Upper lobe of left lung (tissue), 6 donors: Measurements from ENCODE around the gene SLCO1B3. TPM values are rescaled to one million over a fixed set of nuclear protein-coding genes. Genes with fewer than 3 reads are reported as not detected.

Experiments
- ATAC-seq, 2 donors: fragments of 200-7000 bp; cut with Tn5 transposase; one replicate each; pipeline ENCODE4 v1.9.1; 2022; ENCODE audit warnings: mild to moderate bottlenecking in 2 of 2, moderate library complexity in 2 of 2; ENCODE audit not compliant: low FRiP score in 2 of 2
- DNase-seq, 2 donors: peaks; one replicate each; pipeline ENCODE4 v3.0.0-alpha.2; 2019 to 2020
- H3K27ac ChIP-seq, 4 donors: fragments of 200-600 bp; sonication (generic); one replicate each; pipeline ENCODE4 v1.5.1; 2016 to 2019
- H3K27me3 ChIP-seq, 4 donors: fragments of 200-600 bp; sonication (generic); one replicate each; pipeline ENCODE4 v1.5.1; 2017 to 2019
- H3K36me3 ChIP-seq, 4 donors: fragments of 200-600 bp; sonication (generic); one replicate each; pipeline ENCODE4 v1.5.1; 2016 to 2019
- H3K4me1 ChIP-seq, 4 donors: fragments of 200-600 bp; sonication (generic); one replicate each; pipeline ENCODE4 v1.5.1; 2018 to 2019
- H3K4me3 ChIP-seq, 4 donors: fragments of 200-600 bp; sonication (generic); one replicate each; pipeline ENCODE4 v1.5.1; 2017 to 2019; ENCODE audit warnings: mild to moderate bottlenecking in 2 of 4, moderate library complexity in 1 of 4
- H3K9me3 ChIP-seq, 4 donors: fragments of 200-600 bp; sonication (generic); one replicate each; pipeline ENCODE4 v1.5.1; 2018 to 2019
- EP300 ChIP-seq, 4 donors: sonication (generic); formaldehyde crosslinking; IDR thresholded peaks; one replicate each; pipeline ENCODE4 v1.5.1; 2017; ENCODE audit warnings: antibody characterized with exemption in 4 of 4, control low read depth in 2 of 4
- POLR2A ChIP-seq, 4 donors: fragments of 450-650 bp; IDR thresholded peaks; one replicate each; pipeline ENCODE4 v1.5.1; 2016 to 2017; ENCODE audit warnings: antibody characterized with exemption in 4 of 4, mild to moderate bottlenecking in 2 of 4
- POLR2AphosphoS5 ChIP-seq, 2 donors: sonication (generic); formaldehyde crosslinking; IDR thresholded peaks; one replicate each; pipeline ENCODE4 v1.5.1; 2017; ENCODE audit warnings: antibody characterized with exemption in 2 of 2
- WGBS, 2 donors: methylation state at CpG; one replicate each; pipeline ENCODE4 v1.1.5; 2017 to 2018; 5-methylcytosine and 5-hydroxymethylcytosine counted together
- total RNA-seq, 6 donors: library from RNA; depleted of rRNA in 4 of 6; stranded (reverse); fragments of >200 nt in 4 of 6; gene quantifications; one replicate each; pipeline versions ENCODE4 v1.1.0 to v1.2.1, GENCODE V29; 2016 to 2021
- TF ChIP-seq, protein P1 (sequence below), 6 experiments: fragments of 450-650 bp in 4 of 6; fragments of 200-600 bp in 2 of 6; sonication (generic) in 2 of 6; IDR thresholded peaks; one replicate each; pipeline ENCODE4 v1.5.1; 2016 to 2019; ENCODE audit warnings: antibody characterized with exemption in 6 of 6
- donor health status: DM: no; HTN: no; CAD: no; lungs with moderate emphysema.
- donor health status: DM: no; HTN: yes; CAD: no; lungs with severe emphysema.

The SLCO1B3 gene
- total RNA-seq, 6 donors from 2014 or later, result 0.13 to 0.86 (median 0.69) TPM; not detected in 3

DNA sequence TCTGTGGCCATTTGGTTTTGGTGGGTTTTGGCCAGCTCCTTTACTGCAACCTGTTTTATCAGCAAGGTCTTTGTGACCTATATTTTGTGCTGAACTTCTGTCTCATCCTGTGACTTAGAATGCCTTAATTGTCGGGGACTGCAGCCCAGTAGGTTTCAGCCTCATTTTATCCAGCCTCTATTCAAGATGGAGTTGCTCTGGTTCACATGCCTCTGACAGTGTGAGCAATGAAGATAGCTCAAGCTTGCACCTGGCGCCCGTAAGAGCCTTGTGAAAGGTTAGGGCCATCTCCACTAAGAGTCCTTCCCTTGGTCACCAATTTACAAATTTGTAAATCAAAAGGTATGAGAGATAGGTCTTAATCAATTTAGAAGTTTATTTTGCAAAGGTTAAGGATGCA lies 19.4 kb downstream of the SLCO1B3 start:
- 94 to 97% methylated on average over 3 of the region's 3 CpGs for WGBS, 2 donors
- no peak for DNase-seq

DNA sequence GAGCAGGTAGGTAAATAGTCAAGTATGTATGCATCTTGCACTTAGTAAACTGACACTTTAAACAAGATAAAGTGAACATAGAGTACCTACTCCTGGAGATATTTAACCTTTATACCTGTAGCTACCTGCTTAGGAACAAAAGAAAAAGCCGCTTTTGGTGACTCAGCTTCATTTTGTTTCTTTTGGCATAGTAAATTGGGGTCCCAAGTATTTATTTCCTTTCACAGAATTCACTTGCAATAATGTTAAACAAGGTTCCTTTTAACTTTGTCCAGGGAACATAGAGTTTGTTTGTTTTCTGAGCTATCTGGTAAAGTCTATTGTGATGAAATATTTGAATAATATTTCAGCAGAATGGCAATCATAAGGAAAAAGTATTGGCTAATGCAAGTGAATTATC lies 20.0 kb downstream of the SLCO1B3 start:
- ATAC-seq (no peak), DNase-seq (no peak)
- H3K27me3 ChIP-seq, result no peaks in the 10 kb centered on the region
- H3K36me3 ChIP-seq, result no peaks in the 10 kb centered on the region
- H3K4me1 ChIP-seq, result no peaks in the 10 kb centered on the region
- WGBS, 2 donors, result 62 to 76% methylated on average over 1 of the region's 1 CpG
- H3K9me3 ChIP-seq, result no peaks in the 10 kb centered on the region
- no peak overlapping the region for H3K4me3 ChIP-seq
- no peak overlapping the region for H3K27ac ChIP-seq
- TF ChIP-seq POLR2A (IDR thresholded peaks at IDR 0.05), result no peak

More for the DNA sequence above, 19.4 kb downstream of the SLCO1B3 start:
- Histone ChIP-seq H3K4me3 (no peak overlapping the region), H3K27ac (no peak overlapping the region), H3K27me3 (no peaks in the 10 kb centered on the region), H3K9me3 (no peaks in the 10 kb centered on the region), H3K4me1 (no peaks in the 10 kb centered on the region), H3K36me3 (no peaks in the 10 kb centered on the region)
- no peak for ATAC-seq
- TF ChIP-seq POLR2AphosphoS5 (IDR thresholded peaks at IDR 0.05) (no peak), POLR2A (IDR thresholded peaks at IDR 0.05) (no peak), EP300 (IDR thresholded peaks at IDR 0.05) (no peak)
- TF ChIP-seq, protein P1, sequence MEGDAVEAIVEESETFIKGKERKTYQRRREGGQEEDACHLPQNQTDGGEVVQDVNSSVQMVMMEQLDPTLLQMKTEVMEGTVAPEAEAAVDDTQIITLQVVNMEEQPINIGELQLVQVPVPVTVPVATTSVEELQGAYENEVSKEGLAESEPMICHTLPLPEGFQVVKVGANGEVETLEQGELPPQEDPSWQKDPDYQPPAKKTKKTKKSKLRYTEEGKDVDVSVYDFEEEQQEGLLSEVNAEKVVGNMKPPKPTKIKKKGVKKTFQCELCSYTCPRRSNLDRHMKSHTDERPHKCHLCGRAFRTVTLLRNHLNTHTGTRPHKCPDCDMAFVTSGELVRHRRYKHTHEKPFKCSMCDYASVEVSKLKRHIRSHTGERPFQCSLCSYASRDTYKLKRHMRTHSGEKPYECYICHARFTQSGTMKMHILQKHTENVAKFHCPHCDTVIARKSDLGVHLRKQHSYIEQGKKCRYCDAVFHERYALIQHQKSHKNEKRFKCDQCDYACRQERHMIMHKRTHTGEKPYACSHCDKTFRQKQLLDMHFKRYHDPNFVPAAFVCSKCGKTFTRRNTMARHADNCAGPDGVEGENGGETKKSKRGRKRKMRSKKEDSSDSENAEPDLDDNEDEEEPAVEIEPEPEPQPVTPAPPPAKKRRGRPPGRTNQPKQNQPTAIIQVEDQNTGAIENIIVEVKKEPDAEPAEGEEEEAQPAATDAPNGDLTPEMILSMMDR (IDR thresholded peaks at IDR 0.05), result no peak

DNA sequence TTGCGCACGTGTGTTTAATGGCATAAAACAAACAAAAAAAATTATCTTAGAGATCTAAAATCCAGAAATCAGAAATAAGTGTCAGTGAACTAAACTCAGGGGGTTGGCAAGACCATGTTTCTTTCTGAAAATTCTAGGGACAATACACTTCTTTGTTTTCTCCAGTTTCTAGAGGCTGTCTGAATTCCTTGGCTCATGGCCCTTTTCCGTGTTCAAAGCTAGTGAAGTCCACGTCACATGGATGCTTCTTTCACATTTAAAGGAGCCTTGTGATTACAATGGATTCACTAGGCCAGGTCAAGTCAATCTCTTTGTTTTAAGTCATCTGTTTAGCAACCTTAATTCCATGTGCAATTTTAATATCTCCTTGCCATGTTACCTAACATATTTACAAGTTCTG lies 22.4 kb downstream of the SLCO1B3 start:
- H3K9me3 ChIP-seq, result no peaks in the 10 kb centered on the region
- no peak overlapping the region for H3K27ac ChIP-seq
- TF ChIP-seq POLR2A (IDR thresholded peaks at IDR 0.05) (no peak), POLR2AphosphoS5 (IDR thresholded peaks at IDR 0.05) (no peak), EP300 (IDR thresholded peaks at IDR 0.05) (no peak)
- TF ChIP-seq, protein P1 (IDR thresholded peaks at IDR 0.05), result no peak
- no peak overlapping the region for H3K4me3 ChIP-seq
- H3K4me1 ChIP-seq, result no peaks in the 10 kb centered on the region
- DNase-seq (no peak), ATAC-seq (no peak)
- 66 to 69% methylated on average over 4 of the region's 4 CpGs for WGBS, 2 donors
- no peaks in the 10 kb centered on the region for H3K27me3 ChIP-seq
- no peaks in the 10 kb centered on the region for H3K36me3 ChIP-seq

DNA sequence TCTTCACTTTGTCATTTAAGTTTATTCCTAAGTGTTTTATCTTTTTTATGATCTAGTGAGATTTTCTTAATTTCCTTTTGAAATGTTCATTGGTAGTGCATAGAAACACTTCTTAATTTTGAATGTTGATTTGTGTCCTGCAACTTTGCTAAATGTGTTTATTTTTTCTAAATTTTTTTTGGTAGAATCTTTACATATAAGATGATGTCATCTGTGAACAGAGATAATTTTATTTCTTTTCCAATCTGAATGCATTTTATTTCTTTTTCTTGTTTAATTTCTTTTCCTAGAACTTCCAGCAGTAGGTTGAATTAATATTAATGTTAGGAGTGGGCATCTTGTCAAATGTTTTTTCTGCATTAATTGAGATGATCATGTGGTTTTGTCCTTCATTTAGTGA lies 42.1 kb downstream of the SLCO1B3 start:
- DNase-seq (no peak), ATAC-seq (no peak)
- no peaks in the 10 kb centered on the region for H3K27me3 ChIP-seq
- no peaks in the 10 kb centered on the region for H3K9me3 ChIP-seq
- H3K36me3 ChIP-seq, result no peaks in the 10 kb centered on the region
- no peaks in the 10 kb centered on the region for H3K4me1 ChIP-seq
- TF ChIP-seq, protein P1 (IDR thresholded peaks at IDR 0.05), result no peak
- no peak for TF ChIP-seq EP300 (IDR thresholded peaks at IDR 0.05)
- TF ChIP-seq POLR2A (IDR thresholded peaks at IDR 0.05), result no peak
- TF ChIP-seq POLR2AphosphoS5 (IDR thresholded peaks at IDR 0.05), result no peak
- H3K27ac ChIP-seq, result no peak overlapping the region
- no peak overlapping the region for H3K4me3 ChIP-seq

- Histone ChIP-seq H3K4me1 (no peaks in the 10 kb centered on the region), H3K27me3 (no peaks in the 10 kb centered on the region), H3K27ac (no peak overlapping the region), H3K9me3 (no peaks in the 10 kb centered on the region), H3K36me3 (no peaks in the 10 kb centered on the region), H3K4me3 (no peak overlapping the region)
- 86 to 99% methylated on average over 3 of the region's 3 CpGs for WGBS, 2 donors
- TF ChIP-seq EP300 (IDR thresholded peaks at IDR 0.05), result no peak
- TF ChIP-seq POLR2AphosphoS5 (IDR thresholded peaks at IDR 0.05), result no peak
- no peak for DNase-seq
- no peak for ATAC-seq
These were observed 52.6 kb downstream of the SLCO1B3 start for GRCh38 chr12:20863056-20863455.

DNA sequence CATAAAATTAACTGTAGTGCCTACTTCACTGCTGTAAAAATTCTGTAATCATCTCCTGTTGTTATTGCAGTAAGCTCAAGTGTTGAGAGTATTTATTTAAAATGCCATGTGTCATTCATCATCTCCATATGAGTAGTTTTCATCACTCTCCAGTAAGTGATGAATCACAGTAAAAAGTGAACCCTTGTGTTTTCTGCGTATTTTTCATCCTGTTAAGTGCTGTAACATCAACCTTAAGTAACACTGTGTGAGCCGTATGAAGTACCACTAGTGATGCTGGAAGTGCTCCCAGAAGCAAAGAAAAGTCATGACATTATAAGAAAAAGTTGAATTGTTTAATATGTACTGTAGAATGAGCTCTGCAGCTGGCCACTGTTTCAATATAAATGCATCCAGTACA lies 55.4 kb downstream of the SLCO1B3 start:
- H3K36me3 ChIP-seq, result no peaks in the 10 kb centered on the region
- H3K27ac ChIP-seq, result no peak overlapping the region
- H3K9me3 ChIP-seq, result no peaks in the 10 kb centered on the region
- no peaks in the 10 kb centered on the region for H3K27me3 ChIP-seq
- no peak overlapping the region for H3K4me3 ChIP-seq
- WGBS, 2 donors, result 33 to 35% methylated on average over 2 of the region's 2 CpGs
- TF ChIP-seq, protein P1 (IDR thresholded peaks at IDR 0.05), result no peak
- no peak for TF ChIP-seq EP300 (IDR thresholded peaks at IDR 0.05)
- no peak for TF ChIP-seq POLR2A (IDR thresholded peaks at IDR 0.05)
- no peak for TF ChIP-seq POLR2AphosphoS5 (IDR thresholded peaks at IDR 0.05)
- no peak for DNase-seq
- ATAC-seq, result peak in 1 of 2 donors; percentile 40
- no peaks in the 10 kb centered on the region for H3K4me1 ChIP-seq
